Measurements from ENCODE around the gene GPR137B. TPM values are rescaled to one million over a fixed set of nuclear protein-coding genes. Genes with fewer than 3 reads are reported as not detected.

GPR137B gene
- total RNA-seq, 1 experiment from 2014 or later, result 11.4 TPM

DNA sequence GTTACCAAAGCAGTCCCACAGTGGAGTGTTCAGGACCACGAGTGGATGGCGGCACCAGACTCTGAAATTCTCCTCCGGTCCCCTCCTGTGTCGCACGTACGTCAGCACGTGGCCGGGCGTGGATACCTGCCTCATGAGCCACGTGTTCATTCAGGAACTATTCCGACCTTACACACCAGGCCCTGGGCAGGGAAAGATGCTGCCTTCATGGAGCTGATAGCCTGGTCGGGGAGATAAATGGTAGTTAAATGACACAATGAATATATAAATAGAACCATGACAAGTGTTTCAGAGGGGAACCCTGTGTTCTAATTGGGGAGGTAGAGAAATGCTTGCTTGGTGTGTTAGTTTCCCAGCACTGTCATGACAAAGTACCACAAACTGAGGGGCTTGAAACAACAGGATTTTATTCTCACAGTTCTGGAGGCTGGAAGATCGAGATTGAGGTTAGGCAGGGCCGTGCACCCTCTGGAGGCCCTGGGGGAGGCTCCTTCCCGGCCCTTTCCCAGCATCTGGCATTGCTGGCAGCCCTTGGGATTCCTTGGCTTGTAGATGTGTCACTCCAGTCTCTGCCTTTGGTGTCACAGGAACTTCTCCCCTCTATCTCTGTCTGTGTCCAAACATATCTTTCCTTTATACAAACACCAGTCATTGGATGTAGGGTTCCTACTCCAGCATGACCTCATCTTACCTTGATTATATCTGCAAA is 28.9 kb upstream of the GPR137B start (continued):
- no peak for TF ChIP-seq ELF1 (IDR thresholded peaks at IDR 0.05; ENCODE audit: borderline replicate concordance, low read depth)
- TF ChIP-seq EGR1 (IDR thresholded peaks at IDR 0.05; ENCODE audit: low read depth), result no peak
- no peak for TF ChIP-seq JUND (IDR thresholded peaks at IDR 0.05)
- TF ChIP-seq, protein P1, sequence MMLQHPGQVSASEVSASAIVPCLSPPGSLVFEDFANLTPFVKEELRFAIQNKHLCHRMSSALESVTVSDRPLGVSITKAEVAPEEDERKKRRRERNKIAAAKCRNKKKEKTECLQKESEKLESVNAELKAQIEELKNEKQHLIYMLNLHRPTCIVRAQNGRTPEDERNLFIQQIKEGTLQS (IDR thresholded peaks at IDR 0.05), result no peak
- TF ChIP-seq, protein P2, sequence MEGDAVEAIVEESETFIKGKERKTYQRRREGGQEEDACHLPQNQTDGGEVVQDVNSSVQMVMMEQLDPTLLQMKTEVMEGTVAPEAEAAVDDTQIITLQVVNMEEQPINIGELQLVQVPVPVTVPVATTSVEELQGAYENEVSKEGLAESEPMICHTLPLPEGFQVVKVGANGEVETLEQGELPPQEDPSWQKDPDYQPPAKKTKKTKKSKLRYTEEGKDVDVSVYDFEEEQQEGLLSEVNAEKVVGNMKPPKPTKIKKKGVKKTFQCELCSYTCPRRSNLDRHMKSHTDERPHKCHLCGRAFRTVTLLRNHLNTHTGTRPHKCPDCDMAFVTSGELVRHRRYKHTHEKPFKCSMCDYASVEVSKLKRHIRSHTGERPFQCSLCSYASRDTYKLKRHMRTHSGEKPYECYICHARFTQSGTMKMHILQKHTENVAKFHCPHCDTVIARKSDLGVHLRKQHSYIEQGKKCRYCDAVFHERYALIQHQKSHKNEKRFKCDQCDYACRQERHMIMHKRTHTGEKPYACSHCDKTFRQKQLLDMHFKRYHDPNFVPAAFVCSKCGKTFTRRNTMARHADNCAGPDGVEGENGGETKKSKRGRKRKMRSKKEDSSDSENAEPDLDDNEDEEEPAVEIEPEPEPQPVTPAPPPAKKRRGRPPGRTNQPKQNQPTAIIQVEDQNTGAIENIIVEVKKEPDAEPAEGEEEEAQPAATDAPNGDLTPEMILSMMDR (IDR thresholded peaks at IDR 0.05 in 2 of 3, conservative IDR thresholded peaks at IDR 0.05 in 1 of 3; ENCODE audit: borderline replicate concordance in 1 of 3, insufficient read depth in 1 of 3, low read depth in 2 of 3, low read length in 2 of 3), result no peak

DNA sequence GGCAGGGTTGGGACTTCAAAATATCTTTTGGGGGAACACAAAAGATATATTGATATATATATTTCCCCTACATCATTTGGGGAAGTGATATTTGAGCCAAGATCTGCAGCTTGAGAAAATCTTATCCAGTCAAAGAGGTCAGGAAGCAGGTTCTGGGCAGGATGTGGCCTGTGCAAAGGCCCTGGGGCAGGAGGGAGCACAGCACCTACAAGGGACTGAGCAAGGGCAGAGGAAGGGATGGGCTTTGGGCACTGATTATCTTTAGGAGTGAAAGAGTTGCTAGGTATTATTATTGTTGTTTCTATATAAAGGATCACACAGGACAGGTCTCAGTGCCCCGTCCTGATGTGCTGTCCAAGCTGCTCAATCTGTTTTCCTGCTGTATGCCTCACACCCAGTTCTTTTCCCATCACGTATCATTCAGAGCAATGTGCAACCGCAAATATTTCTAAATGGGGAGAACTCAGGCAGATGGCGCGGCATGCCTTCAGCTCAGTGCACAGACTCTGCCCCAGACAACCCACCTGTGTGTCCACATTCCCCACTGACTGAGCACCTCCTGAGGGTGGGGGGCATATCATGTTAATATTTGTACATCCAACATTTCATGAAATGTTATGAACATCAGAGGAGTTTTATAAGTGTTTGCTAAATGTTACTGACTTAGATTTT is 28.1 kb upstream of the GPR137B start:
- ATAC-seq, result no peak
- Histone ChIP-seq H3K4me1 (ENCODE audit: control insufficient read depth in 1 of 2, insufficient read depth in 2 of 2, low read length in 2 of 2) (peaks cover 0 to under 1% of the 10 kb centered on the region in 2 experiments; a peak in 1 of 4 replicates), H3K27me3 (ENCODE audit: insufficient read depth, low read length) (no peaks in the 10 kb centered on the region), H3K9me2 (ENCODE audit: insufficient read depth) (no peaks in the 10 kb centered on the region), H3K4me3 (replicated peaks in 1 of 2; ENCODE audit: low read depth in 1 of 2, low read length in 2 of 2) (no peak overlapping the region), H3K36me3 (ENCODE audit: control insufficient read depth in 1 of 2, insufficient read depth in 2 of 2, low read length in 2 of 2) (no peaks in the 10 kb centered on the region), H2AFZ (ENCODE audit: low read depth, low read length, poor library complexity, severe bottlenecking) (no peak overlapping the region), H3K4me2 (ENCODE audit: low read length) (no peak overlapping the region), H4K20me1 (ENCODE audit: insufficient read depth) (no peaks in the 10 kb centered on the region), H3K27ac (ENCODE audit: low read depth, low read length) (no peak overlapping the region), H3K9me3 (ENCODE audit: control insufficient read depth in 1 of 2, insufficient read depth in 1 of 2, low read depth in 1 of 2, low read length in 2 of 2) (no peaks in the 10 kb centered on the region), H3K9ac (ENCODE audit: low read length) (no peak overlapping the region), H3K79me2 (ENCODE audit: insufficient read depth, low read length) (no peaks in the 10 kb centered on the region)
- TF ChIP-seq, protein P2 (IDR thresholded peaks at IDR 0.05 in 2 of 3, conservative IDR thresholded peaks at IDR 0.05 in 1 of 3; ENCODE audit: borderline replicate concordance in 1 of 3, insufficient read depth in 1 of 3, low read depth in 2 of 3, low read length in 2 of 3), result no peak
- no peak for TF ChIP-seq ELF1 (IDR thresholded peaks at IDR 0.05; ENCODE audit: borderline replicate concordance, low read depth)
- RAD21 ChIA-PET (ENCODE audit: low non-redundant PET in 1 of 2, low total read pairs in 2 of 2, uncharacterized antibody in 2 of 2, unreplicated experiment in 2 of 2), result no interaction called here
- intact Hi-C loops (cut with micrococcal nuclease), result no loop called here
- POLR2A ChIA-PET, result no interaction called here
- CTCF ChIA-PET, result no interaction called here
- no peak for DNase-seq (ENCODE audit: low read depth, low spot score)
- no TSS peak for BruUV-seq (replicated peaks)

Data from HCT116 (cell line).